B cell (primary cell): Measurements from ENCODE around the gene TXNDC2. TPM values are rescaled to one million over a fixed set of nuclear protein-coding genes. Genes with fewer than 3 reads are reported as not detected.

ENCODE experiments used
- ATAC-seq: fragments of 200-7000 bp; cut with Tn5 transposase; one replicate; pipeline ENCODE4 v1.10.0; 2021; ENCODE audit warnings: low read depth, mild to moderate bottlenecking, moderate number of reproducible peaks, moderate library complexity
- CTCF ChIA-PET: fragments of 350-600 bp; sonication (Branson Sonifier 250); formaldehyde crosslinking; loops from one replicate; lab custom pipeline; 2021; ENCODE audit warnings: antibody characterized with exemption, inconsistent platforms; lab: Charles Lee
- POLR2A ChIA-PET: fragments of 350-600 bp; sonication (Branson Sonifier 250); formaldehyde crosslinking; loops from one replicate; lab custom pipeline; 2021; ENCODE audit warnings: antibody characterized with exemption; lab: Charles Lee
- DNase-seq: peaks from one replicate; pipeline ENCODE4 v3.0.0; 2013
- H2AFZ ChIP-seq: 2 replicates; pipeline ENCODE4 v1.6.1; 2012; ENCODE audit warnings: mild to moderate bottlenecking, low read depth, low read length; ENCODE audit not compliant: insufficient read depth, poor library complexity, severe bottlenecking
- H3K27ac ChIP-seq, 2 donors: 1 replicate in 1 of 2; 2 replicates in 1 of 2; pipeline ENCODE4 v1.5.1; 2012 to 2013; ENCODE audit warnings: low read length in 2 of 2, mild to moderate bottlenecking in 2 of 2, moderate library complexity in 1 of 2
- H3K27me3 ChIP-seq, 4 experiments: fragments of 200-600 bp in 1 of 4; sonication (generic) in 1 of 4; replicated peaks in 1 of 4; 1 replicate in 2 of 4; 2 replicates in 2 of 4; pipeline versions ENCODE4 v1.6.1 to v1.7.0; 2013 to 2016; ENCODE audit warnings: low read length in 3 of 4, mild to moderate bottlenecking in 2 of 4, mixed read lengths in 1 of 4, moderate library complexity in 1 of 4; ENCODE audit not compliant: insufficient read depth in 4 of 4, control insufficient read depth in 3 of 4; ENCODE audit errors: control extremely low read depth in 1 of 4
- H3K36me3 ChIP-seq, 2 experiments: replicated peaks in 1 of 2; 1 replicate in 1 of 2; 2 replicates in 1 of 2; pipeline versions ENCODE4 v1.6.1 to v1.7.1; 2013; ENCODE audit warnings: low read length in 1 of 2; ENCODE audit not compliant: insufficient read depth in 2 of 2, control insufficient read depth in 1 of 2; ENCODE audit errors: control extremely low read depth in 1 of 2, extremely low read depth in 1 of 2
- H3K4me1 ChIP-seq, 2 donors: fragments of 200-600 bp in 1 of 2; sonication (generic) in 1 of 2; 1 replicate in 1 of 2; 2 replicates in 1 of 2; pipeline versions ENCODE4 v1.5.1 to v1.6.1; 2013 to 2017; ENCODE audit warnings: low read length in 2 of 2; ENCODE audit not compliant: control insufficient read depth in 2 of 2, insufficient read depth in 2 of 2
- H3K4me2 ChIP-seq: replicated peaks from 2 replicates; pipeline ENCODE3; 2012; ENCODE audit warnings: mild to moderate bottlenecking, low read depth, low read length; ENCODE audit not compliant: poor library complexity, severe bottlenecking
- H3K4me3 ChIP-seq, 5 experiments: fragments of 200-600 bp in 1 of 5; sonication (generic) in 1 of 5; 1 replicate in 3 of 5; 2 replicates in 2 of 5; pipeline versions ENCODE4 v1.5.1 to v1.7.0; 2011 to 2016; ENCODE audit warnings: low read length in 4 of 5, mild to moderate bottlenecking in 4 of 5, low read depth in 2 of 5, control low read depth in 1 of 5, moderate library complexity in 1 of 5; ENCODE audit not compliant: insufficient read depth in 1 of 5; ENCODE audit errors: control extremely low read depth in 1 of 5, extremely low read depth in 1 of 5
- H3K79me2 ChIP-seq: fragments of 200-600 bp; sonication (generic); one replicate; pipeline ENCODE4 v1.6.0; 2016; ENCODE audit warnings: low read length; ENCODE audit not compliant: control insufficient read depth, insufficient read depth
- H3K9ac ChIP-seq: fragments of 200-600 bp; sonication (generic); 2 replicates; pipeline ENCODE4 v1.6.1; 2017; ENCODE audit warnings: mild to moderate bottlenecking, low read length, moderate library complexity
- H3K9me3 ChIP-seq, 3 donors: one replicate each; pipeline versions ENCODE4 v1.6.1 to v1.7.1; 2013; ENCODE audit warnings: low read length in 2 of 3; ENCODE audit not compliant: control insufficient read depth in 2 of 3, insufficient read depth in 1 of 3; ENCODE audit errors: control extremely low read depth in 1 of 3
- H4K20me1 ChIP-seq: 2 replicates; pipeline ENCODE4 v1.6.0; 2012; ENCODE audit warnings: mild to moderate bottlenecking, low read length; ENCODE audit not compliant: insufficient read depth, control insufficient read depth, poor library complexity, severe bottlenecking
- H3K27ac Mint-ChIP-seq: one replicate; pipeline ENCODE4 v1.8.0; 2021; ENCODE audit warnings: mixed read lengths
- H3K27me3 Mint-ChIP-seq: one replicate; pipeline ENCODE4 v1.8.0; 2021; ENCODE audit warnings: mixed read lengths
- H3K4me1 Mint-ChIP-seq: one replicate; pipeline ENCODE4 v1.8.0; 2021; ENCODE audit warnings: mixed read lengths
- H3K4me3 Mint-ChIP-seq: one replicate; pipeline ENCODE4 v1.8.0; 2021; ENCODE audit warnings: mixed read lengths
- H3K9me3 Mint-ChIP-seq: one replicate; pipeline ENCODE4 v1.8.0; 2022; ENCODE audit warnings: mixed read lengths; ENCODE audit not compliant: insufficient read depth
- CTCF ChIP-seq: fragments of 200-600 bp; IDR thresholded peaks from one replicate; pipeline ENCODE4 v1.8.0; 2022; ENCODE audit warnings: antibody characterized with exemption, mild to moderate bottlenecking
- EZH2 ChIP-seq: IDR thresholded peaks from 2 replicates; pipeline ENCODE4 v1.6.1; 2012; ENCODE audit warnings: borderline replicate concordance, low read depth, mild to moderate bottlenecking, moderate library complexity, low read length; ENCODE audit not compliant: insufficient read depth, poor library complexity, severe bottlenecking
- WGBS: methylation state at CpG from one replicate; pipeline ENCODE4 v1.1.5; 2013; ENCODE audit warnings: missing lambda C conversion rate; ENCODE audit not compliant: insufficient coverage; 5-methylcytosine and 5-hydroxymethylcytosine counted together
- intact Hi-C: fragments of 100-400 bp; cut with micrococcal nuclease; formaldehyde crosslinking; loops from one replicate; pipeline ENCODE4 v1.10.0; 2022
- polyA plus RNA-seq: library from polyadenylated mRNA; depleted of rRNA; stranded (reverse); fragments of >200 nt; gene quantifications from 2 replicates; pipeline ENCODE4 v1.2.3, GENCODE V29; 2012
- total RNA-seq, 2 donors: library from RNA; stranded (reverse); fragments of 120-200 nt in 1 of 2; gene quantifications; 1 replicate in 1 of 2; 2 replicates in 1 of 2; pipeline versions ENCODE4 v1.2.3 to v1.2.4, GENCODE V29; 2013 to 2022

The TXNDC2 gene
- total and polyA plus RNA-seq, 2 donors (not counting 1 experiment from before 2014, with no cell fraction given), result 0.07 to 0.22 TPM

DNA sequence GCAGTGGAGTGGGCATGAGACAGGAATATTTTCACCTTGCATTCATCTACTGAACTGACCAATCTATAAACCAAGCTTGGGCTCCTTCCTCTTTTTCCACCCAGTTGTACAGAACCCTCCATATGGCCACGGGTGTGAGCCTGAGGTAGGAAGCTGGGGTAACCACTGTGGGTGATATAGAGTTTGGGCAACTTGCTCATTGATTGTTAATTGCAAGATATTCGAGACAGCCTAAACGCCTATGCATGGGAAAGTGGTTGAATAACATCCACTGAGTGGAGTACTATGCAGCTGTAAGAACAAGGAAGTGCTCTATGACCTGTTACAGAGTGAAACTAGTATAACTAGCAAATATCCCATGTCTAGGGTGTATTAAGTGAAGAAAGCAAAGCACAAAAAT is 20.7 kb downstream of the TXNDC2 start:
- DNase-seq, result no peak
- no peak overlapping the region for H3K27ac Mint-ChIP-seq
- H3K27me3 Mint-ChIP-seq, result peaks cover 42% of the 10 kb centered on the region
- intact Hi-C loops, result no loop called here
- H3K4me3 Mint-ChIP-seq, result no peak overlapping the region
- no peaks in the 10 kb centered on the region for H3K9me3 Mint-ChIP-seq
- ChIA-PET POLR2A (no interaction called here), CTCF (no interaction called here)
- H3K27me3 ChIP-seq, result peaks cover 0 to 9% (median 2%) of the 10 kb centered on the region in 4 experiments
- no peaks in the 10 kb centered on the region for H3K36me3 ChIP-seq
- no peaks in the 10 kb centered on the region for H3K4me1 ChIP-seq
- H3K4me1 Mint-ChIP-seq, result no peaks in the 10 kb centered on the region
- H2AFZ ChIP-seq, result no peak overlapping the region
- H3K4me2 ChIP-seq, result no peak overlapping the region
- no peaks in the 10 kb centered on the region for H3K79me2 ChIP-seq
- H3K4me3 ChIP-seq, result no peak overlapping the region
- ATAC-seq, result no peak
- 67% methylated on average over 2 of the region's 3 CpGs for WGBS
- no peaks in the 10 kb centered on the region for H4K20me1 ChIP-seq
- H3K9me3 ChIP-seq, result no peaks in the 10 kb centered on the region
- H3K9ac ChIP-seq, result no peak overlapping the region
- no peak overlapping the region for H3K27ac ChIP-seq
- TF ChIP-seq CTCF (no peak), EZH2 (no peak)

- H3K4me1 Mint-ChIP-seq, result peaks cover 2% of the 10 kb centered on the region
- Histone ChIP-seq H3K4me1 (peaks cover under 1% of the 10 kb centered on the region in 2 donors), H2AFZ (no peak overlapping the region), H3K9me3 (peaks cover 0 to 6% (median 1%) of the 10 kb centered on the region in 3 donors), H3K27ac (no peak overlapping the region), H3K79me2 (no peaks in the 10 kb centered on the region), H3K36me3 (no peaks in the 10 kb centered on the region), H3K4me2 (no peak overlapping the region), H3K27me3 (peaks cover 0 to 8% (median 2%) of the 10 kb centered on the region in 4 experiments), H4K20me1 (no peaks in the 10 kb centered on the region), H3K4me3 (no peak overlapping the region), H3K9ac (no peak overlapping the region)
- H3K27me3 Mint-ChIP-seq, result peaks cover 39% of the 10 kb centered on the region
- ChIA-PET POLR2A (no interaction called here), CTCF (no interaction called here)
- no peak for TF ChIP-seq CTCF
- H3K4me3 Mint-ChIP-seq, result no peak overlapping the region
- 100% methylated on average over 2 of the region's 4 CpGs for WGBS
- intact Hi-C loops, result no loop called here
- no peak overlapping the region for H3K27ac Mint-ChIP-seq
- H3K9me3 Mint-ChIP-seq, result no peaks in the 10 kb centered on the region
- ATAC-seq (no peak), DNase-seq (no peak)
Measured at GRCh38 chr18:9907867-9908266, 22.1 kb downstream of the TXNDC2 start.
